Measurements from ENCODE around the gene ORAI3.

DNA sequence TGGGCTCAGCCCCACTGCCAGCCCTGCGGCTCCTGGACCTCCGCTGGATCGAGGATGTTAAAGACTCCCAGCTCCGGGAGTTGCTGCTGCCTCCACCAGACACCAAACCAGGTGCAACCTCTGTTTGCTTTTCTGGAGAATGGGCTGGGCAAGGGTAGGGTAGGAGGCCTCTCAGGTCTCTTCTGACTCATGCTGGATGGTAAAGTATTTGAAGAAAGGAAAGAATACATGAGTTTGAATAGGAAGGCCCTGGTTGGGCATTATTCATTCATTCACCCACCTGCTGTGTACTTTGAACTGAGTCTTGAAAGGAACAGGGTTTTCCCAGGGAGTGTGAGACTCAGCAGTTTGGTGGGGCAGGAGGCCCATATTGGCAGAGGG is 6.5 kb upstream of the ORAI3 start:
- TF ChIP-seq, protein P1, sequence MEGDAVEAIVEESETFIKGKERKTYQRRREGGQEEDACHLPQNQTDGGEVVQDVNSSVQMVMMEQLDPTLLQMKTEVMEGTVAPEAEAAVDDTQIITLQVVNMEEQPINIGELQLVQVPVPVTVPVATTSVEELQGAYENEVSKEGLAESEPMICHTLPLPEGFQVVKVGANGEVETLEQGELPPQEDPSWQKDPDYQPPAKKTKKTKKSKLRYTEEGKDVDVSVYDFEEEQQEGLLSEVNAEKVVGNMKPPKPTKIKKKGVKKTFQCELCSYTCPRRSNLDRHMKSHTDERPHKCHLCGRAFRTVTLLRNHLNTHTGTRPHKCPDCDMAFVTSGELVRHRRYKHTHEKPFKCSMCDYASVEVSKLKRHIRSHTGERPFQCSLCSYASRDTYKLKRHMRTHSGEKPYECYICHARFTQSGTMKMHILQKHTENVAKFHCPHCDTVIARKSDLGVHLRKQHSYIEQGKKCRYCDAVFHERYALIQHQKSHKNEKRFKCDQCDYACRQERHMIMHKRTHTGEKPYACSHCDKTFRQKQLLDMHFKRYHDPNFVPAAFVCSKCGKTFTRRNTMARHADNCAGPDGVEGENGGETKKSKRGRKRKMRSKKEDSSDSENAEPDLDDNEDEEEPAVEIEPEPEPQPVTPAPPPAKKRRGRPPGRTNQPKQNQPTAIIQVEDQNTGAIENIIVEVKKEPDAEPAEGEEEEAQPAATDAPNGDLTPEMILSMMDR (CRISPR knock-in tag; IDR thresholded peaks at IDR 0.05), result no peak
- TF ChIP-seq ATF7 (IDR thresholded peaks at IDR 0.05), result no peak
- no peak for TF ChIP-seq ATF7 (CRISPR knock-in tag; IDR thresholded peaks at IDR 0.05)
- TF ChIP-seq TBP (CRISPR knock-in tag; IDR thresholded peaks at IDR 0.05), result no peak
- no peak for TF ChIP-seq EP300 (IDR thresholded peaks at IDR 0.05; ENCODE audit: low read depth in 2 of 2, low read length in 2 of 2)
- no peak for TF ChIP-seq EP300 (CRISPR knock-in tag; IDR thresholded peaks at IDR 0.05; ENCODE audit: borderline replicate concordance)
- no peak for TF ChIP-seq SIN3A (IDR thresholded peaks at IDR 0.05; ENCODE audit: borderline replicate concordance, low read depth, low read length)
- no peak for TF ChIP-seq MXI1 (IDR thresholded peaks at IDR 0.05; ENCODE audit: borderline replicate concordance, low read depth, low read length)
- TF ChIP-seq, protein P2, sequence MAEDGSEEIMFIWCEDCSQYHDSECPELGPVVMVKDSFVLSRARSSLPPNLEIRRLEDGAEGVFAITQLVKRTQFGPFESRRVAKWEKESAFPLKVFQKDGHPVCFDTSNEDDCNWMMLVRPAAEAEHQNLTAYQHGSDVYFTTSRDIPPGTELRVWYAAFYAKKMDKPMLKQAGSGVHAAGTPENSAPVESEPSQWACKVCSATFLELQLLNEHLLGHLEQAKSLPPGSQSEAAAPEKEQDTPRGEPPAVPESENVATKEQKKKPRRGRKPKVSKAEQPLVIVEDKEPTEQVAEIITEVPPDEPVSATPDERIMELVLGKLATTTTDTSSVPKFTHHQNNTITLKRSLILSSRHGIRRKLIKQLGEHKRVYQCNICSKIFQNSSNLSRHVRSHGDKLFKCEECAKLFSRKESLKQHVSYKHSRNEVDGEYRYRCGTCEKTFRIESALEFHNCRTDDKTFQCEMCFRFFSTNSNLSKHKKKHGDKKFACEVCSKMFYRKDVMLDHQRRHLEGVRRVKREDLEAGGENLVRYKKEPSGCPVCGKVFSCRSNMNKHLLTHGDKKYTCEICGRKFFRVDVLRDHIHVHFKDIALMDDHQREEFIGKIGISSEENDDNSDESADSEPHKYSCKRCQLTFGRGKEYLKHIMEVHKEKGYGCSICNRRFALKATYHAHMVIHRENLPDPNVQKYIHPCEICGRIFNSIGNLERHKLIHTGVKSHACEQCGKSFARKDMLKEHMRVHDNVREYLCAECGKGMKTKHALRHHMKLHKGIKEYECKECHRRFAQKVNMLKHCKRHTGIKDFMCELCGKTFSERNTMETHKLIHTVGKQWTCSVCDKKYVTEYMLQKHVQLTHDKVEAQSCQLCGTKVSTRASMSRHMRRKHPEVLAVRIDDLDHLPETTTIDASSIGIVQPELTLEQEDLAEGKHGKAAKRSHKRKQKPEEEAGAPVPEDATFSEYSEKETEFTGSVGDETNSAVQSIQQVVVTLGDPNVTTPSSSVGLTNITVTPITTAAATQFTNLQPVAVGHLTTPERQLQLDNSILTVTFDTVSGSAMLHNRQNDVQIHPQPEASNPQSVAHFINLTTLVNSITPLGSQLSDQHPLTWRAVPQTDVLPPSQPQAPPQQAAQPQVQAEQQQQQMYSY (CRISPR knock-in tag; IDR thresholded peaks at IDR 0.05), result no peak
- TF ChIP-seq FOXK1 (CRISPR knock-in tag; IDR thresholded peaks at IDR 0.05; ENCODE audit: borderline replicate concordance, low read depth), result no peak
